Endothelial cell of umbilical vein (primary cell): ENCODE measurements around the gene NEK6. TPM values are rescaled to one million over a fixed set of nuclear protein-coding genes. Genes with fewer than 3 reads are reported as not detected.

Source experiments
- BruUV-seq: library from RNA; stranded (reverse); fragments of 400-500 nt; replicated peaks from 2 replicates; lab custom pipeline; 2021; lab: Mats Ljungman, UMichigan
- CTCF ChIA-PET: fragments of 300-600, 350-600 bp; sonication (Branson Sonifier 250); formaldehyde crosslinking; loops from one replicate; lab custom pipeline; 2021; ENCODE audit warnings: antibody characterized with exemption, inconsistent platforms; lab: Charles Lee
- POLR2A ChIA-PET: fragments of 300-600, 350-600 bp; sonication (Branson Sonifier 250); formaldehyde crosslinking; loops from one replicate; lab custom pipeline; 2021; ENCODE audit warnings: antibody characterized with exemption, inconsistent platforms; lab: Charles Lee
- DNase-seq: peaks from one replicate; pipeline ENCODE4 v3.0.0-alpha.2; 2011; ENCODE audit warnings: low read depth, low spot score
- FAIRE-seq: peaks from 2 replicates; lab custom pipeline; 2011; peaks lifted over from hg19 to GRCh38; lab: Jason Lieb, UNC
- H2AFZ ChIP-seq: 2 replicates; pipeline ENCODE4 v1.6.0; 2012; ENCODE audit warnings: low read depth, low read length, control low read depth, inconsistent platforms
- H3K27ac ChIP-seq: 2 replicates; pipeline ENCODE4 v1.5.1; 2011; ENCODE audit warnings: low read depth, mild to moderate bottlenecking, control low read depth, low read length, moderate library complexity; ENCODE audit not compliant: insufficient read depth
- H3K27me3 ChIP-seq, 2 experiments: 2 replicates each; pipeline versions ENCODE4 v1.6.0 to v1.6.1; 2011; ENCODE audit warnings: low read length in 2 of 2, mixed read lengths in 1 of 2; ENCODE audit not compliant: control insufficient read depth in 2 of 2, insufficient read depth in 2 of 2
- H3K36me3 ChIP-seq, 2 experiments: 2 replicates in 1 of 2; 3 replicates in 1 of 2; pipeline ENCODE4 v1.5.1; 2011; ENCODE audit warnings: low read length in 2 of 2, mild to moderate bottlenecking in 1 of 2, moderate library complexity in 1 of 2; ENCODE audit not compliant: control insufficient read depth in 2 of 2, insufficient read depth in 2 of 2; ENCODE audit errors: extremely low read depth in 1 of 2
- H3K4me1 ChIP-seq: 3 replicates; pipeline ENCODE4 v1.5.1; 2011; ENCODE audit warnings: mild to moderate bottlenecking, low read length; ENCODE audit not compliant: control insufficient read depth, insufficient read depth; ENCODE audit errors: extremely low read depth
- H3K4me2 ChIP-seq: 2 replicates; pipeline ENCODE4 v1.6.1; 2011; ENCODE audit warnings: low read length, control low read depth, mixed read lengths; ENCODE audit not compliant: insufficient read depth
- H3K4me3 ChIP-seq, 3 experiments: fragments of 200-600 bp in 1 of 3; sonication (generic), shearing (Covaris generic) in 1 of 3; replicated peaks in 1 of 3; 2 replicates each; pipeline ENCODE4 v1.5.1; 2011 to 2016; ENCODE audit warnings: control low read depth in 3 of 3, low read length in 3 of 3, mild to moderate bottlenecking in 2 of 3, inconsistent platforms in 1 of 3, low read depth in 1 of 3, moderate library complexity in 1 of 3; ENCODE audit not compliant: insufficient read depth in 1 of 3
- H3K79me2 ChIP-seq: 2 replicates; pipeline ENCODE4 v1.6.0; 2012; ENCODE audit warnings: low read length, inconsistent platforms; ENCODE audit not compliant: control insufficient read depth, insufficient read depth
- H3K9ac ChIP-seq: replicated peaks from 2 replicates; pipeline ENCODE3; 2011; ENCODE audit warnings: low read length, control low read depth; ENCODE audit not compliant: insufficient read depth; ENCODE audit errors: extremely low read depth
- H3K9me1 ChIP-seq: replicated peaks from 3 replicates; pipeline ENCODE4 v1.6.0; 2011; ENCODE audit warnings: mild to moderate bottlenecking, low read length; ENCODE audit not compliant: control insufficient read depth, insufficient read depth; ENCODE audit errors: extremely low read depth
- H3K9me3 ChIP-seq: replicated peaks from 2 replicates; pipeline ENCODE4 v1.5.1; 2012; ENCODE audit warnings: low read length, inconsistent platforms; ENCODE audit not compliant: control insufficient read depth, insufficient read depth
- H4K20me1 ChIP-seq: replicated peaks from 2 replicates; pipeline ENCODE3; 2011; ENCODE audit warnings: mild to moderate bottlenecking, low read length; ENCODE audit not compliant: control insufficient read depth, insufficient read depth; ENCODE audit errors: extremely low read depth
- CTCF ChIP-seq, 2 donors: IDR thresholded peaks; 1 replicate in 1 of 2; 2 replicates in 1 of 2; pipeline ENCODE4 v1.5.1; 2011; ENCODE audit warnings: low read length in 2 of 2, mild to moderate bottlenecking in 2 of 2, moderate library complexity in 2 of 2, control low read depth in 1 of 2, inconsistent platforms in 1 of 2, low read depth in 1 of 2; ENCODE audit not compliant: insufficient read depth in 1 of 2; ENCODE audit errors: extremely low read depth in 1 of 2
- MYC ChIP-seq: IDR thresholded peaks from one replicate; pipeline ENCODE4 v1.6.1; 2011; ENCODE audit warnings: mild to moderate bottlenecking, low read depth, low read length
- POLR2AphosphoS5 ChIP-seq: IDR thresholded peaks from 2 replicates; pipeline ENCODE4 v1.6.1; 2012; ENCODE audit warnings: low read depth, mild to moderate bottlenecking, control low read depth, low read length, moderate library complexity; ENCODE audit not compliant: insufficient read depth
- dilution Hi-C: fragments of 300-500 bp; cut with MboI; formaldehyde crosslinking; loops from one replicate; pipeline ENCODE4 v1.15.0; 2019; ENCODE audit warnings: low sequenced_read_pairs; ENCODE audit not compliant: extremely low pct_ligation_motif_present
- intact Hi-C: fragments of 100-400 bp; cut with micrococcal nuclease; formaldehyde crosslinking; loops from one replicate; pipeline ENCODE4 v1.10.0; 2022
- polyA plus RNA-seq, 4 experiments: library from polyadenylated mRNA; depleted of rRNA in 3 of 4; stranded (reverse) in 3 of 4; unstranded in 1 of 4; fragments of >200 nt; gene quantifications; 2 replicates each; pipeline versions ENCODE4 v1.2.1 to v1.2.3, GENCODE V29; 2011 to 2012; ENCODE audit warnings: missing spikeins in 1 of 4
- total RNA-seq: library from RNA; stranded (reverse); gene quantifications from 2 replicates; pipeline ENCODE4 v1.2.3, GENCODE V29; 2021

NEK6 gene
- total and polyA plus RNA-seq, 2 donors (not counting 3 experiments of a cell fraction or from before 2014, with no cell fraction given) = 64.3 to 67.1 TPM

GRCh38 chr9:124311283-124311682 lies 53.5 kb downstream of the NEK6 start:
- dilution Hi-C loops (loop anchor here (25.0 kb wide), 1 partner anchor 99 kb away; no protein-coding TSS in a partner anchor), intact Hi-C loops (no loop called here)
- Histone ChIP-seq H3K27ac (no peak overlapping the region), H3K4me2 (no peak overlapping the region), H3K36me3 (peaks cover 8 to 36% of the 10 kb centered on the region in 2 experiments), H3K4me3 (no peak overlapping the region), H4K20me1 (no peaks in the 10 kb centered on the region), H3K9ac (no peak overlapping the region), H3K27me3 (no peaks in the 10 kb centered on the region), H2AFZ (no peak overlapping the region), H3K4me1 (peaks cover 35% of the 10 kb centered on the region), H3K9me1 (no peaks in the 10 kb centered on the region), H3K79me2 (peaks cover 40% of the 10 kb centered on the region), H3K9me3 (no peaks in the 10 kb centered on the region)
- FAIRE-seq = no peak
- DNase-seq = no peak
- no TSS peak for BruUV-seq
- POLR2A ChIA-PET = no interaction called here
- TF ChIP-seq MYC (no peak), CTCF (IDR thresholded peaks at IDR 0.05; ENCODE audit: extremely low read depth in 1 of 2, insufficient read depth in 1 of 2, low read depth in 1 of 2, low read length in 2 of 2) (peak in 1 of 2 donors; percentile 4), POLR2AphosphoS5 (no peak)
- CTCF ChIA-PET = interaction anchor here (1.8 kb wide), 1 partner anchor 9 kb away, joined by 6 read pairs; no protein-coding TSS in a partner anchor
